BLaER1 treated with 17β-estradiol and CSF1 and Interleukin-3, amounts not matched to agents 10 nM and 100 nM (cell line): ENCODE results near the gene KIF16B.

Experiments used
- H3K27ac ChIP-seq, 11 experiments: shearing (Covaris generic); formaldehyde crosslinking; 2 replicates each; pipeline ENCODE4 v1.8.1; 2022
- H3K27me3 ChIP-seq, 11 experiments: shearing (Covaris generic); formaldehyde crosslinking; 2 replicates each; pipeline ENCODE4 v1.8.1; 2022
- H3K36me3 ChIP-seq, 11 experiments: shearing (Covaris generic); formaldehyde crosslinking; 2 replicates each; pipeline ENCODE4 v1.8.1; 2022
- H3K4me1 ChIP-seq, 10 experiments: shearing (Covaris generic); formaldehyde crosslinking; 2 replicates each; pipeline ENCODE4 v1.8.1; 2022
- H3K4me2 ChIP-seq, 11 experiments: shearing (Covaris generic); formaldehyde crosslinking; 2 replicates each; pipeline ENCODE4 v1.8.1; 2022
- H3K4me3 ChIP-seq, 10 experiments: shearing (Covaris generic); formaldehyde crosslinking; 2 replicates each; pipeline ENCODE4 v1.8.1; 2022
- H3K9ac ChIP-seq, 11 experiments: shearing (Covaris generic); formaldehyde crosslinking; 2 replicates each; pipeline ENCODE4 v1.8.1; 2022
- H3K9me3 ChIP-seq, 11 experiments: shearing (Covaris generic); formaldehyde crosslinking; replicated peaks in 1 of 11; 2 replicates each; pipeline ENCODE4 v1.8.1; 2022
- H4K20me1 ChIP-seq, 11 experiments: shearing (Covaris generic); formaldehyde crosslinking; 2 replicates each; pipeline ENCODE4 v1.8.1; 2022
- Cebpa-rat ChIP-seq, 11 experiments: shearing (Covaris generic); IDR thresholded peaks; 2 replicates each; pipeline ENCODE4 v1.8.1; 2022

Gene KIF16B

GRCh38 chr20:16457514-16457913, 115.7 kb downstream of the KIF16B start:
- no peak overlapping the region for H3K4me2 ChIP-seq
- H3K9me3 ChIP-seq, result peaks cover 0 to 17% (median 4%) of the 10 kb centered on the region in 11 experiments; a peak in 8 of 22 replicates
- peaks cover 0 to 25% (median 4%) of the 10 kb centered on the region in 11 experiments; a peak in 8 of 22 replicates for H3K36me3 ChIP-seq
- no peak overlapping the region for H3K27ac ChIP-seq
- no peaks in the 10 kb centered on the region for H4K20me1 ChIP-seq
- H3K27me3 ChIP-seq, result no peaks in the 10 kb centered on the region
- H3K4me3 ChIP-seq, result no peak overlapping the region
- peaks cover 5 to 21% (median 14%) of the 10 kb centered on the region in 10 experiments for H3K4me1 ChIP-seq
- TF ChIP-seq Cebpa-rat (IDR thresholded peaks at IDR 0.05), result no peak
- H3K9ac ChIP-seq, result no peak overlapping the region

DNA sequence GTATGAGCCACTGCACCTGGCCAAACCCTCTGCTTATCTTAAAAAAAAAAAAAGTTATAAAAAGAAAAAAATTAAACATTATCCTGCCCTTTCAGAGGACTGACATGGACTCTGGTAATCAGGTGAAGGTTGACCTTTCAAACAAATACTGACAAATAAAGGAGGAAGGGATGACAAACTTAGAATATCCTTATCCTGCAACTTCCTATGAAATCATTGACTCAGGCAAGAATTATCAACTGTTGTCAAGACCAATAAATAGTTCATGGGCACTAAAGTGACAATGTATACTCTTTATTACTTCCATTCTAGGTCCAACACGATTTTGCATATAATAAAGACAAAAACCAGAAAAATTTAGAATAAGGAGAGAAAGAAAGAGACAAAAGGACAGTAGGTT, 117.9 kb downstream of the KIF16B start:
- Histone ChIP-seq H3K4me3 (no peak overlapping the region), H3K9me3 (peaks cover 0 to 15% (median 0%) of the 10 kb centered on the region in 11 experiments; a peak in 5 of 22 replicates), H3K27me3 (no peaks in the 10 kb centered on the region), H3K4me2 (no peak overlapping the region), H3K36me3 (peaks cover 0 to 22% (median 4%) of the 10 kb centered on the region in 11 experiments; a peak in 8 of 22 replicates), H4K20me1 (no peaks in the 10 kb centered on the region; a peak in 1 of 22 replicates), H3K4me1 (peaks cover 22 to 40% (median 28%) of the 10 kb centered on the region in 10 experiments), H3K9ac (no peak overlapping the region), H3K27ac (no peak overlapping the region)
- TF ChIP-seq Cebpa-rat (IDR thresholded peaks at IDR 0.05), result no peak

- H3K4me1 ChIP-seq, result peaks cover 25 to 60% (median 38%) of the 10 kb centered on the region in 10 experiments
- H3K4me3 ChIP-seq, result 0 out of 20 replicates have a peak overlapping the region, but pooled peaks of 1 of the 10 experiments have one; percentile 42
- peak overlapping the region; percentile 4 to 76 (median 65); a peak in 20 of 22 replicates for H3K27ac ChIP-seq
- no peaks in the 10 kb centered on the region; a peak in 1 of 22 replicates for H4K20me1 ChIP-seq
- no peaks in the 10 kb centered on the region for H3K27me3 ChIP-seq
- no peak for TF ChIP-seq Cebpa-rat (IDR thresholded peaks at IDR 0.05)
- H3K9me3 ChIP-seq, result peaks cover 0 to 38% (median 21%) of the 10 kb centered on the region in 11 experiments; a peak in 18 of 22 replicates
- H3K36me3 ChIP-seq, result peaks cover 0 to 37% (median 22%) of the 10 kb centered on the region in 11 experiments; a peak in 13 of 22 replicates
- peak overlapping the region; percentile 65 to 88 (median 78) for H3K4me2 ChIP-seq
- peak overlapping the region in 9 of 11 experiments; percentile 8 to 69 (median 40); a peak in 15 of 22 replicates for H3K9ac ChIP-seq
Measured at GRCh38 chr20:16451982-16452381, 121.3 kb downstream of the KIF16B start.

- Histone ChIP-seq H3K9me3 (peaks cover 0 to 40% (median 21%) of the 10 kb centered on the region in 11 experiments; a peak in 18 of 22 replicates), H3K27me3 (no peaks in the 10 kb centered on the region), H3K4me2 (peak overlapping the region; percentile 65 to 88 (median 78)), H3K27ac (peak overlapping the region in 9 of 11 experiments; percentile 4 to 76 (median 65); a peak in 17 of 22 replicates), H3K36me3 (peaks cover 0 to 38% (median 19%) of the 10 kb centered on the region in 11 experiments; a peak in 15 of 22 replicates), H3K4me1 (peaks cover 25 to 65% (median 41%) of the 10 kb centered on the region in 10 experiments), H4K20me1 (no peaks in the 10 kb centered on the region; a peak in 1 of 22 replicates), H3K4me3 (peak overlapping the region in 6 of 10 experiments; percentile 20 to 44 (median 28); a peak in 7 of 20 replicates), H3K9ac (peak overlapping the region in 7 of 11 experiments; percentile 14 to 69 (median 34); a peak in 12 of 22 replicates)
- no peak for TF ChIP-seq Cebpa-rat (IDR thresholded peaks at IDR 0.05)
Measured at GRCh38 chr20:16451001-16451400, 122.2 kb downstream of the KIF16B start.

- Histone ChIP-seq H3K9ac (no peak overlapping the region), H4K20me1 (no peaks in the 10 kb centered on the region; a peak in 1 of 22 replicates), H3K4me3 (no peak overlapping the region), H3K9me3 (peaks cover 0 to 56% (median 27%) of the 10 kb centered on the region in 11 experiments; a peak in 18 of 22 replicates), H3K4me2 (peak overlapping the region in 7 of 11 experiments; percentile 4 to 47 (median 13); a peak in 10 of 22 replicates), H3K27me3 (no peaks in the 10 kb centered on the region), H3K27ac (no peak overlapping the region), H3K36me3 (peaks cover 6 to 72% (median 43%) of the 10 kb centered on the region in 11 experiments; a peak in 17 of 22 replicates), H3K4me1 (peaks cover 20 to 54% (median 31%) of the 10 kb centered on the region in 10 experiments)
- TF ChIP-seq Cebpa-rat (IDR thresholded peaks at IDR 0.05), result no peak
Measured at GRCh38 chr20:16446991-16447390, 126.3 kb downstream of the KIF16B start.

DNA sequence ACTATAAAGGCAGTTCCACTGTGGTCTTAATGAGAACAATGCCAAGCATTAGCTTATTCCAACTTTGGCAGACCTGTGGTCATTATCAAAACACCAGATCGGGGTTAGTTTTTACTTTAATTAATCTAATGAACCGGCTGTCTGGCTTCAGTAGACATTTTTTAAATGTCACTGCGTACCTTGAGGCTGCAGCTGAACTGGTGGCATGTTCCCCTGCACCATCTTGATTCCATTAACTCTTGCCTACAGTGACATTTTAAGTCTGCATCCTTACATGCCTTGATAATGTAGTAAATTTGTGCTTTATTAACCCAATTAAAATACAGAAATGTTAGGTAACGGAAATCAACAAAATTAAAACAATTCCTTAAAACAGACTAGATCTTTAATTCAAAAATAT, 127.0 kb downstream of the KIF16B start:
- TF ChIP-seq Cebpa-rat (IDR thresholded peaks at IDR 0.05), result no peak
- no peak overlapping the region for H3K4me3 ChIP-seq
- H3K9me3 ChIP-seq, result peaks cover 0 to 64% (median 34%) of the 10 kb centered on the region in 11 experiments; a peak in 20 of 22 replicates
- no peaks in the 10 kb centered on the region for H3K27me3 ChIP-seq
- H3K27ac ChIP-seq, result no peak overlapping the region
- no peaks in the 10 kb centered on the region; a peak in 1 of 22 replicates for H4K20me1 ChIP-seq
- peaks cover 12 to 46% (median 23%) of the 10 kb centered on the region in 10 experiments for H3K4me1 ChIP-seq
- H3K36me3 ChIP-seq, result peaks cover 7 to 79% (median 43%) of the 10 kb centered on the region in 11 experiments; a peak in 17 of 22 replicates
- H3K4me2 ChIP-seq, result no peak overlapping the region
- H3K9ac ChIP-seq, result no peak overlapping the region

DNA sequence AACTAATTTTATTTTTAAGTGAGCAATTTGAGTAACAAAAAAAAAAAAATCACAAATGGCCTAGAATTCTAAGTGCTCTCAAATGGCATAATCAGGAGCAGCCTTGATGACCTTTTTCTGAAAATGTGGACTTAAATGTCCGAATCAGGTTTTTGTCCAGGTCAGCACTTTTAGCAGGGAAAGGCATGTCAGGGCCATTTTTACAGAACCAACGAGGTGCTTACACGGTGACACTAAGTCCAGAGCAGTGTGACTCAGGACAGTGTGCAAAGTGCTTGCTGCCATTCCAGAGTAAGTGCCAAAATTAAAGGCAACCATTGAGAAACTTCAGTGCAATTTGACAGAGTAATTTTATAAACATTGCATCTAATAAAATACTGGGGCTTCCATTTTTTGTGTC, 127.8 kb downstream of the KIF16B start:
- no peak for TF ChIP-seq Cebpa-rat (IDR thresholded peaks at IDR 0.05)
- no peaks in the 10 kb centered on the region for H3K27me3 ChIP-seq

GRCh38 chr20:16444057-16444777, 129.0 kb downstream of the KIF16B start:
- H3K4me2 ChIP-seq, result no peak overlapping the region
- TF ChIP-seq Cebpa-rat (IDR thresholded peaks at IDR 0.05), result no peak
- H3K36me3 ChIP-seq, result peaks cover 16 to 93% (median 59%) of the 10 kb centered on the region in 11 experiments; a peak in 21 of 22 replicates
- no peak overlapping the region for H3K27ac ChIP-seq
- H3K9ac ChIP-seq, result no peak overlapping the region
- no peaks in the 10 kb centered on the region for H3K27me3 ChIP-seq
- H3K4me1 ChIP-seq, result peaks cover 0 to 26% (median 5%) of the 10 kb centered on the region in 10 experiments; a peak in 10 of 20 replicates
- no peaks in the 10 kb centered on the region for H4K20me1 ChIP-seq
- H3K9me3 ChIP-seq, result peaks cover 18 to 78% (median 49%) of the 10 kb centered on the region in 11 experiments
- no peak overlapping the region for H3K4me3 ChIP-seq

More for the DNA sequence above, 127.8 kb downstream of the KIF16B start:
- H3K9me3 ChIP-seq, result peaks cover 6 to 71% (median 42%) of the 10 kb centered on the region in 11 experiments
- H4K20me1 ChIP-seq, result no peaks in the 10 kb centered on the region; a peak in 1 of 22 replicates
- H3K27ac ChIP-seq, result no peak overlapping the region
- H3K9ac ChIP-seq, result no peak overlapping the region
- H3K4me1 ChIP-seq, result peaks cover 5 to 39% (median 16%) of the 10 kb centered on the region in 10 experiments
- no peak overlapping the region for H3K4me2 ChIP-seq
- peaks cover 10 to 87% (median 49%) of the 10 kb centered on the region in 11 experiments; a peak in 17 of 22 replicates for H3K36me3 ChIP-seq
- no peak overlapping the region for H3K4me3 ChIP-seq
